HEK293 (cell line): Measurements from ENCODE around the gene RNF187.
A peak's percentile ranks its signal among the peaks of the same experiment; 100 is the strongest.

ENCODE experiments used
- FEZF1 ChIP-seq: fragments of 450-650 bp; formaldehyde crosslinking; IDR thresholded peaks from 2 replicates; pipeline ENCODE4 v1.5.1; 2016; ENCODE audit warnings: missing biosample characterization, missing genetic modification characterization
- KLF1 ChIP-seq: fragments of 450-650 bp; formaldehyde crosslinking; IDR thresholded peaks from 2 replicates; pipeline ENCODE4 v1.5.1; 2016; ENCODE audit warnings: missing biosample characterization, missing genetic modification characterization
- OSR2 ChIP-seq: fragments of 450-650 bp; formaldehyde crosslinking; IDR thresholded peaks from 2 replicates; pipeline ENCODE4 v1.5.1; 2016; ENCODE audit warnings: missing biosample characterization, missing genetic modification characterization
- PATZ1 ChIP-seq: fragments of 450-650 bp; formaldehyde crosslinking; IDR thresholded peaks from 2 replicates; pipeline ENCODE4 v1.5.1; 2016; ENCODE audit warnings: missing biosample characterization, missing genetic modification characterization
- REST ChIP-seq: fragments of 450-650 bp; formaldehyde crosslinking; IDR thresholded peaks from 2 replicates; pipeline ENCODE4 v1.5.1; 2016; ENCODE audit warnings: missing biosample characterization, missing genetic modification characterization
- SETDB1 ChIP-seq: IDR thresholded peaks from one replicate; pipeline ENCODE4 v1.6.1; 2017; ENCODE audit warnings: mild to moderate bottlenecking, low read length, moderate library complexity, mixed read lengths; ENCODE audit not compliant: insufficient read length
- SP3 ChIP-seq: fragments of 450-650 bp; formaldehyde crosslinking; IDR thresholded peaks from 2 replicates; pipeline ENCODE4 v1.5.1; 2016; ENCODE audit warnings: missing biosample characterization, missing genetic modification characterization
- TCF7L2 ChIP-seq: IDR thresholded peaks from 2 replicates; pipeline ENCODE4 v1.6.1; 2011; ENCODE audit warnings: low read depth, mild to moderate bottlenecking, inconsistent platforms, low read length, moderate library complexity, borderline replicate concordance
- YY1 ChIP-seq: fragments of 450-650 bp; formaldehyde crosslinking; IDR thresholded peaks from 2 replicates; pipeline ENCODE4 v1.5.1; 2018; ENCODE audit warnings: missing biosample characterization, missing genetic modification characterization
- ZBTB10 ChIP-seq: fragments of 450-650 bp; formaldehyde crosslinking; IDR thresholded peaks from 2 replicates; pipeline ENCODE4 v1.5.1; 2016; ENCODE audit warnings: missing biosample characterization, missing genetic modification characterization
- ZBTB48 ChIP-seq: fragments of 450-650 bp; formaldehyde crosslinking; IDR thresholded peaks from 2 replicates; pipeline ENCODE4 v1.5.1; 2016; ENCODE audit warnings: missing biosample characterization, missing genetic modification characterization
- ZBTB7A ChIP-seq: fragments of 450-650 bp; formaldehyde crosslinking; IDR thresholded peaks from 2 replicates; pipeline ENCODE4 v1.5.1; 2016; ENCODE audit warnings: low read depth, missing biosample characterization, missing genetic modification characterization
- ZBTB8A ChIP-seq: fragments of 450-650 bp; formaldehyde crosslinking; IDR thresholded peaks from 2 replicates; pipeline ENCODE4 v1.5.1; 2016; ENCODE audit warnings: missing biosample characterization, missing genetic modification characterization
- ZFHX2 ChIP-seq: fragments of 450-650 bp; formaldehyde crosslinking; conservative IDR thresholded peaks from 2 replicates; pipeline ENCODE4 v1.5.1; 2016; ENCODE audit warnings: missing biosample characterization, missing genetic modification characterization
- ZFP69B ChIP-seq: fragments of 450-650 bp; formaldehyde crosslinking; IDR thresholded peaks from 2 replicates; pipeline ENCODE4 v1.5.1; 2016; ENCODE audit warnings: missing biosample characterization, missing genetic modification characterization
- ZNF112 ChIP-seq: fragments of 450-650 bp; formaldehyde crosslinking; IDR thresholded peaks from 2 replicates; pipeline ENCODE4 v1.5.0; 2017; ENCODE audit warnings: missing biosample characterization, missing genetic modification characterization
- ZNF202 ChIP-seq: fragments of 450-650 bp; formaldehyde crosslinking; IDR thresholded peaks from 2 replicates; pipeline ENCODE4 v1.5.1; 2016; ENCODE audit warnings: missing biosample characterization, missing genetic modification characterization, borderline replicate concordance
- ZNF223 ChIP-seq: fragments of 450-650 bp; formaldehyde crosslinking; IDR thresholded peaks from 2 replicates; pipeline ENCODE4 v1.5.1; 2016; ENCODE audit warnings: missing biosample characterization, missing genetic modification characterization
- ZNF292 ChIP-seq: fragments of 450-650 bp; formaldehyde crosslinking; IDR thresholded peaks from 2 replicates; pipeline ENCODE4 v1.5.1; 2016; ENCODE audit warnings: low read depth, missing biosample characterization, missing genetic modification characterization, borderline replicate concordance
- ZNF335 ChIP-seq: fragments of 450-650 bp; formaldehyde crosslinking; conservative IDR thresholded peaks from 2 replicates; pipeline ENCODE4 v1.5.1; 2016; ENCODE audit warnings: missing biosample characterization, missing genetic modification characterization
- ZNF354C ChIP-seq: fragments of 450-650 bp; formaldehyde crosslinking; IDR thresholded peaks from 2 replicates; pipeline ENCODE4 v1.5.1; 2016; ENCODE audit warnings: missing biosample characterization, missing genetic modification characterization, low read depth, borderline replicate concordance
- ZNF366 ChIP-seq: fragments of 450-650 bp; formaldehyde crosslinking; conservative IDR thresholded peaks from 2 replicates; pipeline ENCODE4 v1.5.1; 2016; ENCODE audit warnings: missing biosample characterization, missing genetic modification characterization
- ZNF423 ChIP-seq: fragments of 450-650 bp; formaldehyde crosslinking; IDR thresholded peaks from 2 replicates; pipeline ENCODE4 v1.5.1; 2016; ENCODE audit warnings: missing biosample characterization, missing genetic modification characterization
- ZNF521 ChIP-seq: fragments of 450-650 bp; formaldehyde crosslinking; IDR thresholded peaks from 2 replicates; pipeline ENCODE4 v1.5.1; 2017; ENCODE audit warnings: missing biosample characterization, mild to moderate bottlenecking, missing genetic modification characterization
- ZNF530 ChIP-seq: fragments of 450-650 bp; formaldehyde crosslinking; IDR thresholded peaks from 2 replicates; pipeline ENCODE4 v1.5.1; 2016; ENCODE audit warnings: low read depth, missing biosample characterization, missing genetic modification characterization
- ZNF639 ChIP-seq: fragments of 450-650 bp; formaldehyde crosslinking; IDR thresholded peaks from 2 replicates; pipeline ENCODE4 v1.5.1; 2016; ENCODE audit warnings: missing biosample characterization, missing genetic modification characterization
- ZNF645 ChIP-seq: fragments of 450-650 bp; formaldehyde crosslinking; IDR thresholded peaks from 2 replicates; pipeline ENCODE4; 2016; ENCODE audit warnings: missing biosample characterization, missing genetic modification characterization
- ZNF654 ChIP-seq: fragments of 450-650 bp; formaldehyde crosslinking; IDR thresholded peaks from 2 replicates; pipeline ENCODE4 v1.5.1; 2016; ENCODE audit warnings: low read depth, missing biosample characterization, missing genetic modification characterization
- ZNF843 ChIP-seq: fragments of 450-650 bp; formaldehyde crosslinking; IDR thresholded peaks from 2 replicates; pipeline ENCODE4 v1.5.1; 2016; ENCODE audit warnings: missing biosample characterization, missing genetic modification characterization
- ZSCAN30 ChIP-seq: fragments of 450-650 bp; IDR thresholded peaks from 2 replicates; pipeline ENCODE4 v1.5.1; 2018; ENCODE audit warnings: missing biosample characterization, mild to moderate bottlenecking, missing genetic modification characterization, moderate library complexity

Gene RNF187

GRCh38 chr1:228457396-228458176 lies 29.6 kb upstream of the RNF187 start (continued):
- TF ChIP-seq FEZF1 (peak; percentile 47), ZNF423 (tag by site-specific recombination) (0 out of 2 replicates have a peak, but pooled peaks have one; percentile 5), ZNF223 (tag by site-specific recombination) (no peak), TCF7L2 (no peak), ZNF521 (tag by site-specific recombination) (no peak), KLF1 (tag by site-specific recombination) (peak; percentile 64), ZNF530 (tag by site-specific recombination) (no peak), ZNF843 (peak; percentile 82), ZFP69B (tag by site-specific recombination) (peak; percentile 84), ZNF202 (no peak), ZNF335 (tag by site-specific recombination) (peak; percentile 65), SP3 (tag by site-specific recombination) (peak; percentile 74), OSR2 (tag by site-specific recombination) (no peak), ZNF354C (tag by site-specific recombination) (no peak), ZNF366 (tag by site-specific recombination) (peak; percentile 70), ZBTB8A (tag by site-specific recombination) (peak; percentile 89), ZNF654 (no peak), ZBTB10 (tag by site-specific recombination) (peak; percentile 60; the same call in 1 of the 2 replicates), ZNF112 (tag by site-specific recombination) (no peak), ZBTB48 (peak; percentile 69), YY1 (tag by site-specific recombination) (peak; percentile 65), SETDB1 (peak; percentile 21), ZNF645 (tag by site-specific recombination) (peak; percentile 71), ZBTB7A (tag by site-specific recombination) (peak; percentile 93), ZSCAN30 (tag by site-specific recombination) (peak; percentile 91), ZFHX2 (tag by site-specific recombination) (peak; percentile 91), REST (peak; percentile 66; the same call in 1 of the 2 replicates), ZNF639 (peak; percentile 91), ZNF292 (tag by site-specific recombination) (no peak), PATZ1 (tag by site-specific recombination) (peak; percentile 69)
